NB4 (cell line): ENCODE results near the gene SRC.

Experiments used
- DNase-seq: peaks from one replicate; pipeline ENCODE4 v3.0.0; 2010; ENCODE audit warnings: low read depth
- H3K4me3 ChIP-seq: one replicate; pipeline ENCODE4 v1.5.1; 2011; ENCODE audit warnings: mild to moderate bottlenecking, low read depth, low read length, moderate library complexity
- CTCF ChIP-seq: IDR thresholded peaks from one replicate; pipeline ENCODE4 v1.5.1; 2012; ENCODE audit warnings: low read depth, low read length
- MYC ChIP-seq: IDR thresholded peaks from 2 replicates; pipeline ENCODE4 v1.6.1; 2011; ENCODE audit warnings: low read depth, low read length
- POLR2A ChIP-seq: IDR thresholded peaks from 2 replicates; pipeline ENCODE4 v1.6.1; 2011; ENCODE audit warnings: mild to moderate bottlenecking; ENCODE audit not compliant: insufficient read length; ENCODE audit errors: extremely low read depth
- TF ChIP-seq, protein P1 (sequence below): IDR thresholded peaks from 2 replicates; pipeline ENCODE4 v1.6.1; 2011; ENCODE audit warnings: low read depth, low read length

Gene SRC

DNA sequence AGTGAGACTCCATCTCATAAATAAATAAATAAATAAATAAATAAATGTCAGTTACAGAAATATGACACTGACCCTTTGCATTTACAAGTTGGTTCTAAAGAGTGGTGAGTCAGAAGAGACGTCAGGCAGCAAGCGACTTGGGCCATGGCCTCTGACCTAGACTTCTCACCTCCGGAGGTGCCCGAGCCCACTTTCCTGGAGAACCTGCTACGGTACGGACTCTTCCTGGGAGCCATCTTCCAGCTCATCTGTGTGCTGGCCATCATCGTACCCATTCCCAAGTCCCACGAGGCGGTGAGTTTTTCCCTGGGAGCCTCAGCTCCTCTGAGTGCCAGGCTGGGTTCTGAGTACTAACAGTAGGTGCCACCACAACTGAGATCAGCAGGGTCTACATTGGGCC is 44.8 kb upstream of the SRC start:
- DNase-seq = no peak
- no peak overlapping the region for H3K4me3 ChIP-seq
- TF ChIP-seq MYC = no peak
- TF ChIP-seq, protein P1, sequence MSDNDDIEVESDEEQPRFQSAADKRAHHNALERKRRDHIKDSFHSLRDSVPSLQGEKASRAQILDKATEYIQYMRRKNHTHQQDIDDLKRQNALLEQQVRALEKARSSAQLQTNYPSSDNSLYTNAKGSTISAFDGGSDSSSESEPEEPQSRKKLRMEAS = no peak
- TF ChIP-seq CTCF = no peak
- no peak for TF ChIP-seq POLR2A

DNA sequence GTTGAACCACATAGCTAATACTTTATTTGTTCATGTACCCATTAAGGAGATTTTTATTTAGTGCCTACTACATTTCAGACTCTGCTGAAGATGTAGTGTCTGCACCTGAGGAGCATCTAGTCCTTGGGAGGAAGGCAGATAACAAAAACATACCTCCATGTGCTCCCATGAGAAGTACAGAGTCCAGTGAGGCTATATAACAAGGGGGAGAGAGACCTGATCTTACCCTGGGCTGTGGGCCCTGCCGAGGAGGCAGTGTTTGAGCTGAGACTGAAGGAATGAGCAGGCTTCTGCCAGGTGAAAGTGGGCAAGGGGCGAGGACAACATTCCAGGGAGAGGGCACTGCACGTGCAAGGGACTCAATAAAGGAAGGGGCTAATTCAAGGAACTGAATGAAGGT is 44.4 kb upstream of the SRC start:
- TF ChIP-seq POLR2A = no peak
- TF ChIP-seq, protein P1 = no peak
- TF ChIP-seq CTCF = no peak
- TF ChIP-seq MYC = no peak
- H3K4me3 ChIP-seq = no peak overlapping the region
- DNase-seq = no peak

GRCh38 chr20:37302981-37303380 is 43.0 kb upstream of the SRC start:
- H3K4me3 ChIP-seq = no peak overlapping the region
- no peak for DNase-seq
- no peak for TF ChIP-seq POLR2A
- TF ChIP-seq, protein P1 = no peak
- no peak for TF ChIP-seq MYC
- TF ChIP-seq CTCF = no peak

DNA sequence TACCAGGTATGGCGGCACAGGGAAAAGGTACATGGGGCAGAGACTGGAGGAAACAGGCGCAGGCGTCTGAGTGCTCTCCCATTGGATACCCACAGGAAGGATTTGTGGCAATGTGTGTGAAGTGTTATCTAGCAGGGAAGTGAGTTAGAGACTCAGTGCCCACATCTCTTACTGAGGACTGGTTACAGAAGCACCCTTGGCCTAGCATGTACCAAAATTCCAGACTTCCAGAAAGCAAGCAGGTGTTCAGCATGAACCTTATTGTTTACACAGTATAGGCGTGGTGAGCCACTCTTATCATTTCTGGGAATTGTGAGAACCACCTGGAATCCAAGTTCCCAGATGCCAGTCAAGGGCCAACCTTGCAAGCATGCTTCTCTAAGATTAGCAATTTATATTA is 42.3 kb upstream of the SRC start:
- no peak overlapping the region for H3K4me3 ChIP-seq
- TF ChIP-seq POLR2A (no peak), CTCF (no peak), MYC (no peak)
- TF ChIP-seq, protein P1 = no peak
- no peak for DNase-seq

DNA sequence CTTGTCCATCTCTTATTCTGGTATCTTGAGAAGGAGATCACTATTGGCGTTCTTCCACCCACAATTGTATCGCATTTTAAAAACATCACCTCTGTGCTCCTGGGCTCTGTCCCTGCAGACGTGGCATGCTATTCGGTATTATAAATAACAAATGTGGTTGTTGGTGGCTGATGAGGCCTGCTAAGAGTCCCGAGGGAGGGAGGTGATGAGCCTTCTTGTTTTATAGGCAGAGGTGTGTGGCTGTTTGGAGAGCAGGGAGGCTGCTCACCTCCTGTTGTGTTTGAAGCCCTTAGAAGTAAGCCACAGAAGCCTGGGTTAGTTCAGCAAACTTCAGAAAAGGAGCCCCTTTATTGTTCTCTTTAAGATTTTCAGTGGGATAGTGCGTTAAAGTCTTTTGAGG is 40.9 kb upstream of the SRC start:
- H3K4me3 ChIP-seq = no peak overlapping the region
- DNase-seq = no peak
- TF ChIP-seq POLR2A = no peak
- TF ChIP-seq, protein P1 = no peak
- no peak for TF ChIP-seq MYC
- TF ChIP-seq CTCF = no peak

- TF ChIP-seq, protein P1 = no peak
- TF ChIP-seq POLR2A (no peak), MYC (no peak), CTCF (no peak)
- DNase-seq = no peak
- no peak overlapping the region for H3K4me3 ChIP-seq
These were observed 40.1 kb upstream of the SRC start for GRCh38 chr20:37305839-37306238.
